GM23248 (cell line): ENCODE data around the gene STH. TPM values are rescaled to one million over a fixed set of nuclear protein-coding genes. Genes with fewer than 3 reads are reported as not detected.

ENCODE experiments used
- DNase-seq: peaks from one replicate; pipeline ENCODE4 v3.0.0-alpha.2; 2015
- H2AFZ ChIP-seq: fragments of 200-600 bp; sonication (generic); 2 replicates; pipeline ENCODE4 v1.6.1; 2016; ENCODE audit warnings: antibody characterized with exemption
- H3F3A ChIP-seq: fragments of 200-600 bp; sonication (generic); 2 replicates; pipeline ENCODE4 v1.6.1; 2016; ENCODE audit warnings: mild to moderate bottlenecking, antibody characterized with exemption, mixed run types; ENCODE audit not compliant: insufficient read depth
- H3K27ac ChIP-seq: fragments of 200-600 bp; sonication (generic); 2 replicates; pipeline ENCODE4 v1.5.1; 2016; ENCODE audit warnings: mild to moderate bottlenecking
- H3K27me3 ChIP-seq: fragments of 200-600 bp; sonication (generic); replicated peaks from 2 replicates; pipeline ENCODE4 v1.6.1; 2016; ENCODE audit warnings: mild to moderate bottlenecking; ENCODE audit not compliant: insufficient read depth
- H3K36me3 ChIP-seq: fragments of 200-600 bp; sonication (generic); 2 replicates; pipeline ENCODE4 v1.6.1; 2016; ENCODE audit warnings: low read depth, mild to moderate bottlenecking
- H3K4me1 ChIP-seq: fragments of 200-600 bp; sonication (generic); 2 replicates; pipeline ENCODE4 v1.6.1; 2016; ENCODE audit warnings: mild to moderate bottlenecking; ENCODE audit not compliant: insufficient read depth
- H3K4me2 ChIP-seq: fragments of 200-600 bp; sonication (generic); one replicate; pipeline ENCODE4 v1.6.1; 2016; ENCODE audit warnings: mild to moderate bottlenecking; ENCODE audit not compliant: unreplicated experiment
- H3K4me3 ChIP-seq: fragments of 200-600 bp; sonication (generic); 2 replicates; pipeline ENCODE4 v1.5.1; 2016; ENCODE audit warnings: mild to moderate bottlenecking
- H3K79me2 ChIP-seq: fragments of 200-600 bp; sonication (generic); 2 replicates; pipeline ENCODE4 v1.6.1; 2016; ENCODE audit warnings: mild to moderate bottlenecking; ENCODE audit not compliant: insufficient read depth
- H3K9ac ChIP-seq: fragments of 200-600 bp; sonication (generic); 2 replicates; pipeline ENCODE4 v1.6.1; 2016; ENCODE audit warnings: mild to moderate bottlenecking
- H3K9me2 ChIP-seq: fragments of 200-600 bp; sonication (generic); 2 replicates; pipeline ENCODE4 v1.6.1; 2016; ENCODE audit warnings: mixed run types, mild to moderate bottlenecking, moderate library complexity; ENCODE audit not compliant: insufficient read depth
- H3K9me3 ChIP-seq: fragments of 200-600 bp; sonication (generic); one replicate; pipeline ENCODE4 v1.6.1; 2017; ENCODE audit warnings: low read depth
- H4K20me1 ChIP-seq: fragments of 200-600 bp; sonication (generic); 2 replicates; pipeline ENCODE4 v1.6.0; 2016; ENCODE audit not compliant: insufficient read depth
- EZH2 ChIP-seq: fragments of 200-600 bp; sonication (generic); IDR thresholded peaks from 2 replicates; pipeline ENCODE4 v1.6.1; 2018; ENCODE audit warnings: antibody characterized with exemption, mild to moderate bottlenecking; ENCODE audit not compliant: insufficient read depth, poor library complexity, severe bottlenecking
- EZH2phosphoT487 ChIP-seq: fragments of 200-600 bp; sonication (generic); IDR thresholded peaks from 2 replicates; pipeline ENCODE4 v1.6.1; 2018; ENCODE audit warnings: antibody characterized with exemption, moderate library complexity, mild to moderate bottlenecking, low read depth; ENCODE audit not compliant: insufficient read depth
- WGBS, 2 experiments: methylation state at CpG; one replicate each; pipeline ENCODE4 v1.1.6; 2015 to 2017; ENCODE audit warnings: low lambda C conversion rate in 2 of 2, low coverage in 1 of 2; ENCODE audit errors: missing lambda C conversion rate in 2 of 2; 5-methylcytosine and 5-hydroxymethylcytosine counted together
- in situ Hi-C: fragments of 300-500 bp; cut with MboI; formaldehyde crosslinking; loops from 2 replicates; pipeline ENCODE4 v1.15.0; 2020
- polyA plus RNA-seq: library from polyadenylated mRNA; unstranded; fragments of >200 nt; fragmentation: Nextera tagmentation; extraction: Ambion mirVana; gene quantifications from 2 replicates; pipeline ENCODE4 v1.2.1, GENCODE V29; 2016
- total RNA-seq: library from RNA; depleted of rRNA; stranded (reverse); fragments of >200 nt; shearing (Covaris generic); gene quantifications from 2 replicates; pipeline ENCODE4 v1.2.3, GENCODE V29; 2014

The STH gene
- total and polyA plus RNA-seq, 2 experiments from 2014 or later = not detected

GRCh38 chr17:45992904-45993303, 6.1 kb upstream of the STH start:
- H3K4me3 ChIP-seq = no peak overlapping the region
- WGBS, 2 experiments = 68 to 71% methylated on average over 10 of the region's 10 CpGs
- no peaks in the 10 kb centered on the region for H3F3A ChIP-seq
- TF ChIP-seq EZH2 = no peak
- no peak for TF ChIP-seq EZH2phosphoT487
- DNase-seq = no peak
- no peaks in the 10 kb centered on the region for H3K9me3 ChIP-seq
- H2AFZ ChIP-seq = no peak overlapping the region
- no peak overlapping the region for H3K4me2 ChIP-seq
- in situ Hi-C loops = no loop called here
- H3K27me3 ChIP-seq = no peaks in the 10 kb centered on the region; the same call in 1 of the 2 replicates
- no peaks in the 10 kb centered on the region for H3K9me2 ChIP-seq
- H4K20me1 ChIP-seq = no peaks in the 10 kb centered on the region
- no peaks in the 10 kb centered on the region for H3K4me1 ChIP-seq
- H3K9ac ChIP-seq = no peak overlapping the region
- no peaks in the 10 kb centered on the region for H3K79me2 ChIP-seq
- no peaks in the 10 kb centered on the region for H3K36me3 ChIP-seq
- no peak overlapping the region for H3K27ac ChIP-seq

GRCh38 chr17:45993962-45994627, 5.0 kb upstream of the STH start:
- Histone ChIP-seq H3K9ac (no peak overlapping the region), H3K4me3 (no peak overlapping the region), H3K36me3 (no peaks in the 10 kb centered on the region), H3K79me2 (no peaks in the 10 kb centered on the region), H3K9me3 (no peaks in the 10 kb centered on the region), H3K9me2 (no peaks in the 10 kb centered on the region), H3K4me1 (no peaks in the 10 kb centered on the region), H4K20me1 (no peaks in the 10 kb centered on the region), H3K4me2 (no peak overlapping the region), H3F3A (no peaks in the 10 kb centered on the region), H3K27me3 (no peaks in the 10 kb centered on the region; the same call in 1 of the 2 replicates), H3K27ac (no peak overlapping the region), H2AFZ (no peak overlapping the region)
- DNase-seq = no peak
- no peak for TF ChIP-seq EZH2phosphoT487
- TF ChIP-seq EZH2 = no peak
- in situ Hi-C loops = no loop called here
- 80 to 81% methylated on average over 16 of the region's 16 CpGs for WGBS, 2 experiments

- TF ChIP-seq EZH2phosphoT487 = no peak
- TF ChIP-seq EZH2 = no peak
- no peaks in the 10 kb centered on the region for H3K79me2 ChIP-seq
- no peaks in the 10 kb centered on the region for H3K9me3 ChIP-seq
- no peak overlapping the region for H3K4me3 ChIP-seq
- H2AFZ ChIP-seq = no peak overlapping the region
- H3F3A ChIP-seq = no peaks in the 10 kb centered on the region
- H4K20me1 ChIP-seq = no peaks in the 10 kb centered on the region
- no peaks in the 10 kb centered on the region for H3K27me3 ChIP-seq
- H3K9me2 ChIP-seq = no peaks in the 10 kb centered on the region
- in situ Hi-C loops = no loop called here
- no peaks in the 10 kb centered on the region for H3K36me3 ChIP-seq
- H3K27ac ChIP-seq = no peak overlapping the region
- WGBS, 2 experiments = 93 to 94% methylated on average over 8 of the region's 8 CpGs
- no peaks in the 10 kb centered on the region for H3K4me1 ChIP-seq
- DNase-seq = no peak
- H3K4me2 ChIP-seq = no peak overlapping the region
- H3K9ac ChIP-seq = no peak overlapping the region
These were observed 4.1 kb upstream of the STH start for GRCh38 chr17:45994987-45995386.

GRCh38 chr17:45995627-45996270, 3.3 kb upstream of the STH start:
- Histone ChIP-seq H3K27ac (no peak overlapping the region), H3K36me3 (no peaks in the 10 kb centered on the region), H3K4me3 (no peak overlapping the region), H3K4me1 (no peaks in the 10 kb centered on the region), H3K9me2 (no peaks in the 10 kb centered on the region), H3K27me3 (no peaks in the 10 kb centered on the region), H4K20me1 (no peaks in the 10 kb centered on the region), H2AFZ (no peak overlapping the region), H3K4me2 (no peak overlapping the region), H3K79me2 (no peaks in the 10 kb centered on the region), H3K9ac (no peak overlapping the region), H3F3A (no peaks in the 10 kb centered on the region), H3K9me3 (no peaks in the 10 kb centered on the region)
- in situ Hi-C loops = no loop called here
- TF ChIP-seq EZH2 = no peak
- no peak for TF ChIP-seq EZH2phosphoT487
- 81 to 88% methylated on average over 14 of the region's 14 CpGs for WGBS, 2 experiments
- DNase-seq = no peak
